PC-9 (cell line): ENCODE results near the gene ELMO1.

Experiments used
- EZH2 ChIP-seq: fragments of 200-600 bp; sonication (generic); IDR thresholded peaks from 2 replicates; pipeline ENCODE4 v1.8.0; 2017; ENCODE audit warnings: antibody characterized with exemption, low read depth
- TF ChIP-seq, protein P1 (sequence below): fragments of 200-600 bp; sonication (generic); conservative IDR thresholded peaks from 2 replicates; pipeline ENCODE4 v1.6.1; 2017; ENCODE audit warnings: mixed run types, antibody characterized with exemption, mild to moderate bottlenecking, moderate library complexity

GRCh38 chr7:37111459-37111858 is 337.2 kb downstream of the ELMO1 start:
- TF ChIP-seq, protein P1, sequence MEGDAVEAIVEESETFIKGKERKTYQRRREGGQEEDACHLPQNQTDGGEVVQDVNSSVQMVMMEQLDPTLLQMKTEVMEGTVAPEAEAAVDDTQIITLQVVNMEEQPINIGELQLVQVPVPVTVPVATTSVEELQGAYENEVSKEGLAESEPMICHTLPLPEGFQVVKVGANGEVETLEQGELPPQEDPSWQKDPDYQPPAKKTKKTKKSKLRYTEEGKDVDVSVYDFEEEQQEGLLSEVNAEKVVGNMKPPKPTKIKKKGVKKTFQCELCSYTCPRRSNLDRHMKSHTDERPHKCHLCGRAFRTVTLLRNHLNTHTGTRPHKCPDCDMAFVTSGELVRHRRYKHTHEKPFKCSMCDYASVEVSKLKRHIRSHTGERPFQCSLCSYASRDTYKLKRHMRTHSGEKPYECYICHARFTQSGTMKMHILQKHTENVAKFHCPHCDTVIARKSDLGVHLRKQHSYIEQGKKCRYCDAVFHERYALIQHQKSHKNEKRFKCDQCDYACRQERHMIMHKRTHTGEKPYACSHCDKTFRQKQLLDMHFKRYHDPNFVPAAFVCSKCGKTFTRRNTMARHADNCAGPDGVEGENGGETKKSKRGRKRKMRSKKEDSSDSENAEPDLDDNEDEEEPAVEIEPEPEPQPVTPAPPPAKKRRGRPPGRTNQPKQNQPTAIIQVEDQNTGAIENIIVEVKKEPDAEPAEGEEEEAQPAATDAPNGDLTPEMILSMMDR: no peak
- TF ChIP-seq EZH2: no peak
